Hepatocyte (in vitro differentiated cells): Measurements from ENCODE around the gene PDLIM1. TPM values are rescaled to one million over a fixed set of nuclear protein-coding genes. Genes with fewer than 3 reads are reported as not detected.
A peak's percentile ranks its signal among the peaks of the same experiment; 100 is the strongest.

Experiments used
- DNase-seq: peaks from one replicate; pipeline ENCODE4 v3.0.0-alpha.2; 2016; ENCODE audit warnings: low spot score
- H2AFZ ChIP-seq: fragments of 200-600 bp; sonication (generic); 2 replicates; pipeline ENCODE4 v1.6.0; 2016; ENCODE audit warnings: antibody characterized with exemption, mild to moderate bottlenecking
- H3K27ac ChIP-seq: fragments of 200-600 bp; sonication (generic); 2 replicates; pipeline ENCODE4 v1.5.1; 2016; ENCODE audit warnings: mild to moderate bottlenecking
- H3K27me3 ChIP-seq: fragments of 200-600 bp; sonication (generic); 2 replicates; pipeline ENCODE4 v1.6.1; 2016
- H3K36me3 ChIP-seq: fragments of 200-600 bp; sonication (generic); replicated peaks from 2 replicates; pipeline ENCODE4 v1.5.1; 2016; ENCODE audit warnings: low read depth; ENCODE audit not compliant: insufficient read depth
- H3K4me1 ChIP-seq: fragments of 200-600 bp; sonication (generic); 2 replicates; pipeline ENCODE4 v1.5.1; 2016; ENCODE audit warnings: mild to moderate bottlenecking, moderate library complexity; ENCODE audit not compliant: insufficient read depth
- H3K4me2 ChIP-seq: fragments of 200-600 bp; sonication (generic); 2 replicates; pipeline ENCODE4 v1.6.0; 2016
- H3K4me3 ChIP-seq: fragments of 200-600 bp; sonication (generic); 2 replicates; pipeline ENCODE4 v1.5.1; 2016; ENCODE audit warnings: mild to moderate bottlenecking
- H3K79me2 ChIP-seq: fragments of 200-600 bp; sonication (generic); 2 replicates; pipeline ENCODE4 v1.6.0; 2017; ENCODE audit warnings: mild to moderate bottlenecking
- H3K9me2 ChIP-seq: fragments of 200-600 bp; sonication (generic); replicated peaks from 2 replicates; pipeline ENCODE4 v1.6.0; 2017; ENCODE audit warnings: mild to moderate bottlenecking; ENCODE audit not compliant: insufficient read depth
- H3K9me3 ChIP-seq: fragments of 200-600 bp; sonication (generic); 2 replicates; pipeline ENCODE4 v1.5.1; 2016; ENCODE audit warnings: low read depth, mild to moderate bottlenecking
- H4K20me1 ChIP-seq: fragments of 200-600 bp; sonication (generic); 2 replicates; pipeline ENCODE4 v1.6.0; 2016; ENCODE audit warnings: mild to moderate bottlenecking; ENCODE audit not compliant: insufficient read depth, poor library complexity, severe bottlenecking
- CTCF ChIP-seq: fragments of 200-600 bp; sonication (generic); IDR thresholded peaks from 2 replicates; pipeline ENCODE4 v1.5.1; 2016; ENCODE audit warnings: antibody characterized with exemption, mild to moderate bottlenecking; ENCODE audit not compliant: poor library complexity
- EZH2 ChIP-seq: fragments of 200-600 bp; sonication (generic); IDR thresholded peaks from 2 replicates; pipeline ENCODE4 v1.6.1; 2016; ENCODE audit warnings: antibody characterized with exemption, mild to moderate bottlenecking, borderline replicate concordance
- EZH2phosphoT487 ChIP-seq: fragments of 200-600 bp; sonication (generic); IDR thresholded peaks from one replicate; pipeline ENCODE4 v1.6.1; 2018; ENCODE audit warnings: antibody characterized with exemption, mild to moderate bottlenecking, low read depth, moderate library complexity; ENCODE audit not compliant: unreplicated experiment, severe bottlenecking
- WGBS: methylation state at CpG from one replicate; pipeline ENCODE4 v1.1.6; 2016; ENCODE audit warnings: low lambda C conversion rate; ENCODE audit errors: missing lambda C conversion rate; 5-methylcytosine and 5-hydroxymethylcytosine counted together
- polyA plus RNA-seq: library from polyadenylated mRNA; unstranded; fragments of >200 nt; fragmentation: Nextera tagmentation; extraction: Ambion mirVana; gene quantifications from 2 replicates; pipeline ENCODE4 v1.2.1, GENCODE V29; 2016
- total RNA-seq: library from RNA; depleted of rRNA; stranded (reverse); fragments of >200 nt; gene quantifications from 2 replicates; pipeline ENCODE4 v1.2.3, GENCODE V29; 2014

PDLIM1 gene
- total and polyA plus RNA-seq, 2 experiments from 2014 or later = 58.2 to 176 TPM

GRCh38 chr10:95319239-95319638 lies 28.4 kb upstream of the PDLIM1 start:
- no peaks in the 10 kb centered on the region for H3K27me3 ChIP-seq
- no peaks in the 10 kb centered on the region for H3K9me2 ChIP-seq
- no peaks in the 10 kb centered on the region for H3K9me3 ChIP-seq
- TF ChIP-seq CTCF (no peak), EZH2 (no peak), EZH2phosphoT487 (no peak)
- H3K36me3 ChIP-seq = no peaks in the 10 kb centered on the region
- no peak overlapping the region for H2AFZ ChIP-seq
- H4K20me1 ChIP-seq = no peaks in the 10 kb centered on the region
- no peak overlapping the region for H3K4me3 ChIP-seq
- no peaks in the 10 kb centered on the region for H3K79me2 ChIP-seq
- peaks cover 6% of the 10 kb centered on the region for H3K4me1 ChIP-seq
- H3K4me2 ChIP-seq = no peak overlapping the region
- peak overlapping the region; percentile 17 for H3K27ac ChIP-seq
- no peak for DNase-seq

- H4K20me1 ChIP-seq = no peaks in the 10 kb centered on the region
- H3K27me3 ChIP-seq = no peaks in the 10 kb centered on the region
- 77% methylated on average over 2 of the region's 2 CpGs for WGBS
- H3K27ac ChIP-seq = no peak overlapping the region
- peaks cover 6% of the 10 kb centered on the region for H3K4me1 ChIP-seq
- H3K79me2 ChIP-seq = no peaks in the 10 kb centered on the region
- H3K9me3 ChIP-seq = no peaks in the 10 kb centered on the region
- TF ChIP-seq EZH2phosphoT487 = no peak
- TF ChIP-seq EZH2 = no peak
- no peak for TF ChIP-seq CTCF
- H3K4me2 ChIP-seq = no peak overlapping the region
- H3K36me3 ChIP-seq = no peaks in the 10 kb centered on the region
- no peaks in the 10 kb centered on the region for H3K9me2 ChIP-seq
- H2AFZ ChIP-seq = no peak overlapping the region
- no peak for DNase-seq
- H3K4me3 ChIP-seq = no peak overlapping the region
These were observed 24.7 kb upstream of the PDLIM1 start for GRCh38 chr10:95315509-95315908.

GRCh38 chr10:95314192-95314918 lies 23.6 kb upstream of the PDLIM1 start:
- no peaks in the 10 kb centered on the region for H3K36me3 ChIP-seq
- no peaks in the 10 kb centered on the region for H3K27me3 ChIP-seq
- no peak overlapping the region for H3K4me2 ChIP-seq
- H3K9me3 ChIP-seq = no peaks in the 10 kb centered on the region
- TF ChIP-seq CTCF = no peak
- no peak overlapping the region for H3K27ac ChIP-seq
- no peak overlapping the region for H2AFZ ChIP-seq
- no peaks in the 10 kb centered on the region for H3K79me2 ChIP-seq
- WGBS = 73% methylated on average over 4 of the region's 4 CpGs
- peaks cover 13% of the 10 kb centered on the region for H3K4me1 ChIP-seq
- no peaks in the 10 kb centered on the region for H3K9me2 ChIP-seq
- H3K4me3 ChIP-seq = no peak overlapping the region
- no peaks in the 10 kb centered on the region for H4K20me1 ChIP-seq
- DNase-seq = no peak
